NCI-H1105 (cell line): ENCODE data around the gene S100A16.
"Not testable (repeated sequence)": the region's sequence is repeated elsewhere in the genome, so short reads cannot be mapped to it uniquely, and the experiment has no call there.

Source experiments
- DNase-seq: peaks from one replicate; lab custom pipeline; 2025; lab: John Stamatoyannopoulos, UW

The S100A16 gene

GRCh38 chr1:153562021-153562420 is 50.9 kb downstream of the S100A16 start:
- DNase-seq = not testable (repeated sequence)

- DNase-seq = no peak
Observed at GRCh38 chr1:153561466-153561985, 51.4 kb downstream of the S100A16 start.

GRCh38 chr1:153560771-153561465 is 52.0 kb downstream of the S100A16 start:
- no peak for DNase-seq

- DNase-seq = no peak
Observed at GRCh38 chr1:153560241-153560640, 52.7 kb downstream of the S100A16 start.

GRCh38 chr1:153557877-153558276 is 55.1 kb downstream of the S100A16 start:
- DNase-seq = no peak
